GM12874 (cell line): ENCODE data around the gene CXorf38.

Experiments used
- TF ChIP-seq, protein P1 (sequence below): IDR thresholded peaks from 2 replicates; pipeline ENCODE4 v1.5.1; 2011; ENCODE audit warnings: low read depth, mild to moderate bottlenecking, control low read depth, low read length, moderate library complexity; ENCODE audit not compliant: insufficient read depth

Gene CXorf38

DNA sequence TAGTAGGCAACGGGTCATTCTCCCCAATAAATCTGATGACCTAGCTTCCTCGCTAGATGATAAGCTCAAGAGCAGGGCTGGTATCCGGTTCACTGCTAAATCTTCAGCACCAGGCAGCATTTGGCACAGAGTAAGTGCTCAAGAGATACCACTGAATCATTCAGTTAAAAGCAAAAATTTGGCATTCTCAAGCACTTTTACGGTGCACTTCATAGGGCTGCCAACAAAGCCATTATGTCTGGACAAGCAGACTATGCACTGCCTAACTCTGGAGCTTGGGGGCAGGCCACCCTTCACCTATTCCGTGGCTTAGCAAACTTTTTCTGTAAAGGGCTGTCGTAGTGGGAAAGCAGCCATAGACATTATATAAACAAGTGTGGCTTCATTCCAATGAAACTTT is 23.8 kb upstream of the CXorf38 start:
- TF ChIP-seq, protein P1, sequence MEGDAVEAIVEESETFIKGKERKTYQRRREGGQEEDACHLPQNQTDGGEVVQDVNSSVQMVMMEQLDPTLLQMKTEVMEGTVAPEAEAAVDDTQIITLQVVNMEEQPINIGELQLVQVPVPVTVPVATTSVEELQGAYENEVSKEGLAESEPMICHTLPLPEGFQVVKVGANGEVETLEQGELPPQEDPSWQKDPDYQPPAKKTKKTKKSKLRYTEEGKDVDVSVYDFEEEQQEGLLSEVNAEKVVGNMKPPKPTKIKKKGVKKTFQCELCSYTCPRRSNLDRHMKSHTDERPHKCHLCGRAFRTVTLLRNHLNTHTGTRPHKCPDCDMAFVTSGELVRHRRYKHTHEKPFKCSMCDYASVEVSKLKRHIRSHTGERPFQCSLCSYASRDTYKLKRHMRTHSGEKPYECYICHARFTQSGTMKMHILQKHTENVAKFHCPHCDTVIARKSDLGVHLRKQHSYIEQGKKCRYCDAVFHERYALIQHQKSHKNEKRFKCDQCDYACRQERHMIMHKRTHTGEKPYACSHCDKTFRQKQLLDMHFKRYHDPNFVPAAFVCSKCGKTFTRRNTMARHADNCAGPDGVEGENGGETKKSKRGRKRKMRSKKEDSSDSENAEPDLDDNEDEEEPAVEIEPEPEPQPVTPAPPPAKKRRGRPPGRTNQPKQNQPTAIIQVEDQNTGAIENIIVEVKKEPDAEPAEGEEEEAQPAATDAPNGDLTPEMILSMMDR, result no peak

DNA sequence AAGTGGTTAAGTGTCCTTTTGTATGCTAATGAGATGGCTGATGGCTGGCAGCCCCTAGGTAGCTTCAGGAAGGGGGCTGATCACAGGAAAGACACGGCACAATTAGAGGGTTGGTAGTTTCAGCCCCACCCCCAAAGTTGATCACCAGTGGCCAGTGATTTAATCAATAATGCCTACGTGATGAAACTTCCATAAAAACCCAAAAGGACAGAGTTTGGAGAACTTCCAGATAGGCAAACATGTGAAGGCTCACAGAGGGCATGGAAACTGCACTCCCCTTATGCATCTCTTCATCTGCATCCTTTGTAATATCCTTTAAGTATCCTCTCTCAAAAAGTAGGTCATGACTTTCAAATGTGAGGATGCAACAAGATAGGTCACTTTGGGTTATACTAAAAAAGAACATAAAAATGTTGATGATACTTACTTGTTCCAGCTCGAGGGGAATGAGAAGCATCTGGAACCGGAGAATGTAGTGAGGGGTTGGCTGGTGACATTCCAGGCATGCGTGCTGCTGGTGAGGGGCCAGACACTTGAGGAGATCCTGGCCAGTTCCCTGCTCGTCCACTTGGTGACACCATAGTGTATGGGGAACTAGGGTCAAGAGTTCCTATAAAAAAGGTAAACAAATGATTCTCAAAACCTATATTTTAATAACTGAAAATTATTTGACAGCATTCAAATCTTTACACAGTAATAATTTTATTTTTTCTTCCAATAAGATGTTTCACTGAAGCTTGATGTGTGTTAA is 16.7 kb upstream of the CXorf38 start:
- TF ChIP-seq, protein P1, result peak; percentile 20; the same call in 1 of the 2 replicates

DNA sequence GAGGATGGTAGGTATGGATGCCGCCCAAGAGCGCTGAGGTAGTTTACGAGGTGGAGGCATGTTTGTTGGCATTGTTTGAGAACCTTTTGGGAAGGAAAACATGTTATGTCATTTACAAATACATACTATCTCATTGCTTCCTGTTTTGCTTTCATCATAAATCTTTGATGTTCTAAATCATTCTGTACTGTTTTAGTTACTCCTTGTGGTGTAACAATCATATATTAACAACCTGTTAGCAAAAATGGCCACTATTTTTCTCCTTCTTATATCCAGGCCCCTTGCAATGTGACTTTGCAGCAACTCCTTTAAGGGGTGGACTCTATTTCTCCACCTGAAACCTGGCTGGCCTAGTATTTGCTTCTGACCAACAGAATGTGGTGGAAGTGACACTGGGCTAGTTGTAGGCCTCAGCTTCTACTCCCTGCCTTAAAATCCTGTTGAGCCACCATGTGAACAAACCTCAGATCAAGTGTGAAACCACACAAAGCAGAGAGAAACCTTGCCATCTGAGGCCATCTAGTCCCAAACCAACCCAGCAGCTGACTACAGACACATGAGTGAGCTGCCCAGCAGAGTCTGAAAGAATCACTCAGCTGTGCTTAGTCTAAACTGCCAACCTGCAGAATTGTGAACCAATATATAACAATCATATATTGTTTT is 15.8 kb upstream of the CXorf38 start:
- TF ChIP-seq, protein P1, result no peak

DNA sequence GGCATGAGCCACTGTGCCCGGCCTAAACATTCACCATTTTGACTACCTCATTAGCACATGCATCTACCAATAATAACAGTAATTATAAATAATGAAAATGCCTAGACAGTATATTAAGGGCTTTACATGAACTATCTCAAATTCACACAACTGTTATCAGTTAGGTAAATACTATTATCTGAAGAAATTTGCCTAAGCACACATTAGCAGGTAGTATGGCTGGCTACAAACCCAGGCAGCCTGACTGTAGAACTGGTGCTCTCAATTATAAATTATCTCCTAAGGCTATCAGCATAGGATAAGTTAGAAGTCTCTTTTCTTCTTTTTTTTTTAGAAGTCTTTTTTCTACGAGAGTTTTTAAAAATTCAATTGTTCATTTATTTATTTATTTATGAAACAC is 14.1 kb upstream of the CXorf38 start:
- TF ChIP-seq, protein P1, result no peak

DNA sequence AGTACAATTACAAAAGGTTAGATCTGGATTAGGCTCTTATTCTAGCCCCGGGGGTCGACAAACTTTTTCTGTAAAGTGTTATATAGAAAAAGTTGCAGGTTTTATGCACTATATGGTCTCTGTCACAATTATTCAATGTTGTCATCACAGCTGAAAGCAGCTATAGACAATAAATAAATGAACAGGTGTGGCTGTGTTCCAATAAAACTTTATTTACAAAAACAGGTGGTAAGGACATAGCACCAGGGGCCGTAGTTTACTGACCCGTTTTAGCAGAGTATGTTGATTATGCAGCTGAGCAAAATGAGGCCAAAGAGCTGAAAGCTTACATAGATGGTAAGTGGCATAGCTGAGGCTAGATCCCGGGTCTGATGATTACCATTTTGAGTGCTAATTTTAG is 13.0 kb upstream of the CXorf38 start:
- TF ChIP-seq, protein P1, result no peak

DNA sequence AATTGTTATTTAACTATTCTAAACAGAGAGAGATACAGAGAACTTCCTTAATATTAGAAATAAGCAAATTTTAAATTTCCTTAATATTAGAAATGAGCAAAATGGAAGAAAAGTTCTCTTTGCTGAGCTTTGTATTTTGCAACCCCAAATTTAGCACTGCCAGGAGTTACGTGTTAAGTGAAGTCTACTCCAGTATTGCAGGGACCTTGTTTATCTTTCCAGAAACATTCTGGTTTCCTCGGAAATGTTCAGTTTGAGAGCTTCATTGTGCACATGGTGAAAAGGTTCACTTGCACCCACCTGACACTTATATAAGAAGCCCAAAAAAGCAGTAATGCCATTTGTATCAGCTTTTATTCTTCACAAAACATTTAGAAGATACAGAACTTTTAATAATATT is 6.2 kb upstream of the CXorf38 start:
- TF ChIP-seq, protein P1, result no peak

DNA sequence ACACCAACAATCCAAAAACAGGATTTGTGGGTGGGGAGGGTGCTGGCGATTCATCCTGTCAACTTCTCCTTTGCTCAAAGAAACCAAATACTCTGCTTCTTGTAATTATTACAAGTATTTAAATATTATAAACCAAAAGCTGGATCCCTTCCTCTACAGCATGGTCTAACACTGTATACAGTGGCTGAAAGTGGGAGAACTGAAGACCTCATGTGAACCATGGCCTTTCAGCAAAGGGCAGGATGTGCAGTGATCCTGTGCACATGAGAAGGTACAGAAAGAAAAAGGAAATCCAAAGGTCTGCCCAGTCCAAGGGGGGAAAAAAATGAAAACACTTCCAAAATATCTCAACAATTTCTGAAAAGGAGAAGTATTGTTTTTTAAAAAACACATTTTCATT is 5.3 kb upstream of the CXorf38 start:
- TF ChIP-seq, protein P1, result no peak
